HepG2 (cell line): ENCODE results near the gene VPS37B. TPM values are rescaled to one million over a fixed set of nuclear protein-coding genes. Genes with fewer than 3 reads are reported as not detected.

ENCODE experiments used
- ATAC-seq: fragments of 200-7000 bp; cut with Tn5 transposase; 3 replicates; pipeline ENCODE4 v1.9.1; 2020; ENCODE audit warnings: mild to moderate bottlenecking, moderate library complexity
- BruUV-seq: library from RNA; stranded (reverse); fragments of 400-500 nt; replicated peaks from 2 replicates; lab custom pipeline; 2021; lab: Mats Ljungman, UMichigan
- CTCF ChIA-PET: fragments of 300-600 bp; formaldehyde crosslinking; extraction: SDS; loops from one replicate; lab custom pipeline; 2021; ENCODE audit warnings: low total read pairs, inconsistent platforms, low intra/inter-chr PET ratio; lab: Yijun Ruan, JAX
- POLR2A ChIA-PET: fragments of 350-600 bp; sonication (Branson Sonifier 250); formaldehyde crosslinking; loops from one replicate; lab custom pipeline; 2020; ENCODE audit warnings: antibody characterized with exemption, inconsistent platforms; lab: Yijun Ruan, JAX
- DNase-seq: peaks from one replicate; pipeline ENCODE4 v3.0.0-alpha.2; 2015; ENCODE audit warnings: low spot score
- FAIRE-seq: peaks from 3 replicates; lab custom pipeline; 2011; peaks lifted over from hg19 to GRCh38; lab: Jason Lieb, UNC
- H2AFZ ChIP-seq: one replicate; pipeline ENCODE4 v1.6.1; 2011; ENCODE audit warnings: low read length, inconsistent platforms
- H3K27ac ChIP-seq: fragments of 300-600 bp; 3 replicates; pipeline ENCODE4 v1.8.0; 2011; ENCODE audit warnings: mixed run types, mild to moderate bottlenecking, mixed read lengths, low read length, inconsistent platforms; ENCODE audit not compliant: insufficient read depth; ENCODE audit errors: extremely low read length
- H3K27me3 ChIP-seq, 2 experiments: fragments of 200-600 bp in 1 of 2; 2 replicates in 1 of 2; 3 replicates in 1 of 2; pipeline versions ENCODE4 v1.6.0 to v1.8.0; 2011; ENCODE audit warnings: low read length in 2 of 2, mild to moderate bottlenecking in 2 of 2, moderate library complexity in 2 of 2, inconsistent platforms in 1 of 2; ENCODE audit not compliant: insufficient read depth in 2 of 2, control insufficient read depth in 1 of 2
- H3K36me3 ChIP-seq, 2 experiments: fragments of 200-600 bp in 1 of 2; replicated peaks in 1 of 2; 2 replicates in 1 of 2; 3 replicates in 1 of 2; pipeline versions ENCODE4 v1.5.1 to v1.8.0; 2011; ENCODE audit warnings: low read length in 2 of 2, inconsistent platforms in 1 of 2; ENCODE audit not compliant: insufficient read depth in 2 of 2, control insufficient read depth in 1 of 2
- H3K4me1 ChIP-seq: 2 replicates; pipeline ENCODE4 v1.5.1; 2012; ENCODE audit warnings: low read length, inconsistent platforms; ENCODE audit not compliant: insufficient read depth
- H3K4me2 ChIP-seq: 2 replicates; pipeline ENCODE4 v1.6.0; 2011; ENCODE audit warnings: low read depth, low read length, inconsistent platforms
- H3K4me3 ChIP-seq, 3 experiments: fragments of 200-600 bp in 1 of 3; sonication (generic), shearing (Covaris generic) in 1 of 3; replicated peaks in 1 of 3; 2 replicates each; pipeline ENCODE4 v1.5.1; 2011 to 2016; ENCODE audit warnings: low read length in 3 of 3, inconsistent platforms in 2 of 3, low read depth in 2 of 3, mild to moderate bottlenecking in 2 of 3, control low read depth in 1 of 3, mixed read lengths in 1 of 3; ENCODE audit not compliant: insufficient read depth in 1 of 3
- H3K79me2 ChIP-seq: one replicate; pipeline ENCODE4 v1.6.1; 2011; ENCODE audit warnings: low read length, inconsistent platforms; ENCODE audit not compliant: insufficient read depth
- H3K9ac ChIP-seq: 2 replicates; pipeline ENCODE4 v1.6.0; 2011; ENCODE audit warnings: mild to moderate bottlenecking, low read depth, low read length, inconsistent platforms; ENCODE audit not compliant: insufficient read depth
- H3K9me3 ChIP-seq: 2 replicates; pipeline ENCODE4 v1.5.1; 2012; ENCODE audit warnings: mild to moderate bottlenecking, low read length
- H4K20me1 ChIP-seq: 2 replicates; pipeline ENCODE4 v1.6.0; 2011; ENCODE audit warnings: inconsistent platforms, mild to moderate bottlenecking, low read length, moderate library complexity; ENCODE audit not compliant: insufficient read depth
- ERF ChIP-seq: IDR thresholded peaks from 2 replicates; pipeline ENCODE4 v1.6.1; 2018; ENCODE audit warnings: missing biosample characterization, missing genetic modification reagents
- ETV5 ChIP-seq: IDR thresholded peaks from 2 replicates; pipeline ENCODE4 v1.6.1; 2018; ENCODE audit warnings: missing biosample characterization, missing genetic modification reagents, inconsistent platforms, borderline replicate concordance
- FOSL2 ChIP-seq: sonication (generic); formaldehyde crosslinking; IDR thresholded peaks from 2 replicates; pipeline ENCODE4 v1.4.0; 2020; ENCODE audit warnings: missing genetic modification reagents
- FOXO1 ChIP-seq: sonication (generic); formaldehyde crosslinking; IDR thresholded peaks from 2 replicates; pipeline ENCODE4 v1.4.0; 2020; ENCODE audit warnings: missing genetic modification reagents
- MAZ ChIP-seq, 2 experiments: sonication (generic) in 1 of 2; formaldehyde crosslinking in 1 of 2; IDR thresholded peaks; 2 replicates each; pipeline versions ENCODE4 v1.5.0 to v1.6.1; 2012 to 2020; ENCODE audit warnings: low read depth in 2 of 2, mild to moderate bottlenecking in 2 of 2, borderline replicate concordance in 1 of 2, improper control_type of control experiment in 1 of 2, low read length in 1 of 2, missing genetic modification reagents in 1 of 2, moderate library complexity in 1 of 2
- MXI1 ChIP-seq: IDR thresholded peaks from 3 replicates; pipeline ENCODE4 v1.6.1; 2012; ENCODE audit warnings: low read depth, low read length, inconsistent platforms, borderline replicate concordance
- SALL1 ChIP-seq: sonication (generic); formaldehyde crosslinking; IDR thresholded peaks from 2 replicates; pipeline ENCODE4 v1.8.0; 2022; ENCODE audit warnings: mild to moderate bottlenecking, missing genetic modification reagents
- YY1 ChIP-seq: IDR thresholded peaks from 2 replicates; pipeline ENCODE4 v1.6.1; 2011; ENCODE audit warnings: low read length, low read depth, moderate library complexity, mild to moderate bottlenecking; ENCODE audit not compliant: insufficient read depth, insufficient replicate concordance
- ZFP36L1 ChIP-seq: sonication (generic); formaldehyde crosslinking; IDR thresholded peaks from 2 replicates; pipeline ENCODE4 v1.8.0; 2022; ENCODE audit warnings: mild to moderate bottlenecking, missing genetic modification reagents, moderate library complexity
- ZNF543 ChIP-seq: sonication (generic); formaldehyde crosslinking; IDR thresholded peaks from 2 replicates; pipeline ENCODE4 v1.4.0; 2020; ENCODE audit warnings: mild to moderate bottlenecking, missing genetic modification reagents
- ZNF879 ChIP-seq: sonication (generic); formaldehyde crosslinking; IDR thresholded peaks from 2 replicates; pipeline ENCODE4 v1.8.1; 2023; ENCODE audit warnings: missing genetic modification reagents
- ZSCAN9 ChIP-seq: IDR thresholded peaks from 2 replicates; pipeline ENCODE4 v1.6.1; 2016; ENCODE audit warnings: borderline replicate concordance
- WGBS: methylation state at CpG from one replicate; pipeline ENCODE4 v1.1.6; 2017; ENCODE audit warnings: low lambda C conversion rate; 5-methylcytosine and 5-hydroxymethylcytosine counted together
- in situ Hi-C: cut with HindIII; loops from 2 replicates; pipeline ENCODE4 v1.10.0; 2017; ENCODE audit warnings: low pct_unique_long_range_greater_than_20kb; ENCODE audit not compliant: extremely low pct_ligation_motif_present
- intact Hi-C: fragments of 100-400 bp; cut with micrococcal nuclease; formaldehyde crosslinking; loops from one replicate; pipeline ENCODE4 v1.10.0; 2022; ENCODE audit not compliant: unreplicated experiment
- polyA plus RNA-seq, 8 experiments: library from polyadenylated mRNA; depleted of rRNA in 3 of 8; stranded (reverse) in 7 of 8; unstranded in 1 of 8; fragments of >200 nt; fragmentation: Illumina TruSeq in 4 of 8; extraction: Trizol in 4 of 8; gene quantifications; 2 replicates each; pipeline versions ENCODE4 v1.2.1 to v1.2.3, GENCODE V29; 2011 to 2016; ENCODE audit warnings: low read depth in 4 of 8, missing spikeins in 1 of 8, mixed read lengths in 1 of 8; ENCODE audit not compliant: insufficient read depth in 1 of 8
- total RNA-seq, 5 experiments: library from RNA; depleted of rRNA; stranded (reverse); fragments of >200 nt; fragmentation: Illumina TruSeq; extraction: Trizol; gene quantifications; 2 replicates each; pipeline ENCODE4 v1.2.3, GENCODE V29; 2016; ENCODE audit warnings: low read depth in 1 of 5
- TF ChIP-seq, protein P1 (sequence below), 2 experiments: sonication (generic) in 1 of 2; formaldehyde crosslinking in 1 of 2; IDR thresholded peaks; 2 replicates each; pipeline versions ENCODE4 v1.4.0 to v1.6.1; 2016 to 2020; ENCODE audit warnings: borderline replicate concordance in 1 of 2, low read depth in 1 of 2, mild to moderate bottlenecking in 1 of 2, missing genetic modification reagents in 1 of 2
- TF ChIP-seq, protein P2 (sequence below), 2 experiments: sonication (generic) in 1 of 2; formaldehyde crosslinking in 1 of 2; IDR thresholded peaks; 2 replicates each; pipeline versions ENCODE4 v1.4.0 to v1.6.1; 2018 to 2020; ENCODE audit warnings: missing genetic modification reagents in 2 of 2, borderline replicate concordance in 1 of 2, low read depth in 1 of 2, mild to moderate bottlenecking in 1 of 2, missing biosample characterization in 1 of 2
- TF ChIP-seq, protein P3 (sequence below): sonication (generic); formaldehyde crosslinking; IDR thresholded peaks from 2 replicates; pipeline ENCODE4 v1.5.0; 2020; ENCODE audit warnings: missing genetic modification reagents

Gene VPS37B
- total and polyA plus RNA-seq, 2 of the 13 experiments (the other 11 are each of a cell fraction or from before 2014, with no cell fraction given) = 4.6 to 5.3 TPM

DNA sequence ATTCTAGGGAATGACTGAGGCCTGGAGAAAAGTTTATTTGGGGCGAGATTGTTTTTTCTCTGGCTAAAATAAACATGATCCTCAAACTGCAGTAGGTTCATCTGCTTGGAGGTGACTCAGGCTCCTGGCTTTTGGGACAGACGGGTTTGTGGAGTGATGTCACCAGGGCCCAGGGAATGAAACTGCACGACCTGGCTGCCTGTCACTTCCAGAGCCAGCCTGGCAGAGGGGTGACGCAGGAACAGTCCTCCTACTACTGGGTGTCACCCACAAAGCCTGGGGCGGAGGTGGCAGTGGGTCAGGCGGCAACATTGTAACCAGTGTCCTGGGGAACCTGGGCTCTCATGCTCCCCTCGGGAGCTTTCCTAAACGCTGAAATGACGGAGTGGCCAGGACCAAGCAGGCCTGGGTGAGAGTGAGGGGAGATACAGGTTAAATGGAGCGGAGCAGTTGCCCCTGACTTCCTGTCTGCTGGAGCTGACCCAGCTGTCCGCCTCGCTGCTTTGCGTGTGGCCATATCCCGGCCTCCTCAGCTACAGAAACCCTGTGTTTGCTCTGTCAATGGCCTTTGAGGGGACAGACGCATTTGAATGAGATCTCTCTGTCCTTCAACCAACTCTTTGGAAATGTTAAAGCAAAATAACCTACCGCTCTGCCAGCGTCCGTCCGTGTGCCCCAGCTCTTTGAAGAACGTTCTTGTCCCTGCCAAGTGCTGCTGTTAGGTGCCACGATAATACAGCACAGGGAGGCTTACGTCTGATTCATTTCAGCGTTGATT is 54.2 kb downstream of the VPS37B start:
- DNase-seq = peak; percentile 66
- no TSS peak for BruUV-seq
- H3K9me3 ChIP-seq = no peaks in the 10 kb centered on the region
- in situ Hi-C loops (no loop called here), intact Hi-C loops (loop anchor here (5.0 kb wide), 1 partner anchor 44 kb away; no protein-coding TSS in a partner anchor)
- ATAC-seq = peak; percentile 71
- CTCF ChIA-PET = no interaction called here
- no peaks in the 10 kb centered on the region for H3K36me3 ChIP-seq
- peaks cover 14% of the 10 kb centered on the region for H3K79me2 ChIP-seq
- 8% methylated on average over 20 of the region's 23 CpGs for WGBS
- no peaks in the 10 kb centered on the region; a peak in 1 of 5 replicates for H3K27me3 ChIP-seq
- H3K4me3 ChIP-seq = peak overlapping the region; percentile 32 to 58 (median 52)
- H2AFZ ChIP-seq = no peak overlapping the region
- POLR2A ChIA-PET = interaction anchor here (0.9 to 1.6 kb wide), 6 partner anchors 15 to 26 kb away, joined by 3 to 5 read pairs (median 4); no protein-coding TSS in a partner anchor
- peak overlapping the region; percentile 90 for H3K4me2 ChIP-seq
- FAIRE-seq = peak; percentile 76
- H3K27ac ChIP-seq = peak overlapping the region; percentile 37
- peaks cover 81% of the 10 kb centered on the region for H3K4me1 ChIP-seq
- peaks cover 8% of the 10 kb centered on the region; the same call in 1 of the 2 replicates for H4K20me1 ChIP-seq
- peak overlapping the region; percentile 44 for H3K9ac ChIP-seq
- TF ChIP-seq, protein P1, sequence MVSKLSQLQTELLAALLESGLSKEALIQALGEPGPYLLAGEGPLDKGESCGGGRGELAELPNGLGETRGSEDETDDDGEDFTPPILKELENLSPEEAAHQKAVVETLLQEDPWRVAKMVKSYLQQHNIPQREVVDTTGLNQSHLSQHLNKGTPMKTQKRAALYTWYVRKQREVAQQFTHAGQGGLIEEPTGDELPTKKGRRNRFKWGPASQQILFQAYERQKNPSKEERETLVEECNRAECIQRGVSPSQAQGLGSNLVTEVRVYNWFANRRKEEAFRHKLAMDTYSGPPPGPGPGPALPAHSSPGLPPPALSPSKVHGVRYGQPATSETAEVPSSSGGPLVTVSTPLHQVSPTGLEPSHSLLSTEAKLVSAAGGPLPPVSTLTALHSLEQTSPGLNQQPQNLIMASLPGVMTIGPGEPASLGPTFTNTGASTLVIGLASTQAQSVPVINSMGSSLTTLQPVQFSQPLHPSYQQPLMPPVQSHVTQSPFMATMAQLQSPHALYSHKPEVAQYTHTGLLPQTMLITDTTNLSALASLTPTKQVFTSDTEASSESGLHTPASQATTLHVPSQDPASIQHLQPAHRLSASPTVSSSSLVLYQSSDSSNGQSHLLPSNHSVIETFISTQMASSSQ (IDR thresholded peaks at IDR 0.05; ENCODE audit: low read depth) = no peak
- TF ChIP-seq, protein P1 (CRISPR knock-in tag; IDR thresholded peaks at IDR 0.05; ENCODE audit: borderline replicate concordance) = no peak; the same call in 1 of the 2 replicates
- TF ChIP-seq ETV5 (CRISPR knock-in tag) = peak; percentile 49; the same call in 1 of the 2 replicates
- peak; percentile 84 for TF ChIP-seq FOSL2 (CRISPR knock-in tag)
- TF ChIP-seq MAZ (IDR thresholded peaks at IDR 0.05; ENCODE audit: borderline replicate concordance, low read depth, low read length) = no peak
- no peak for TF ChIP-seq MAZ (CRISPR knock-in tag; IDR thresholded peaks at IDR 0.05; ENCODE audit: low read depth)
- TF ChIP-seq ZNF879 (CRISPR knock-in tag) = no peak
- no peak for TF ChIP-seq ZSCAN9 (CRISPR knock-in tag)
- no peak for TF ChIP-seq ZFP36L1
- TF ChIP-seq, protein P2, sequence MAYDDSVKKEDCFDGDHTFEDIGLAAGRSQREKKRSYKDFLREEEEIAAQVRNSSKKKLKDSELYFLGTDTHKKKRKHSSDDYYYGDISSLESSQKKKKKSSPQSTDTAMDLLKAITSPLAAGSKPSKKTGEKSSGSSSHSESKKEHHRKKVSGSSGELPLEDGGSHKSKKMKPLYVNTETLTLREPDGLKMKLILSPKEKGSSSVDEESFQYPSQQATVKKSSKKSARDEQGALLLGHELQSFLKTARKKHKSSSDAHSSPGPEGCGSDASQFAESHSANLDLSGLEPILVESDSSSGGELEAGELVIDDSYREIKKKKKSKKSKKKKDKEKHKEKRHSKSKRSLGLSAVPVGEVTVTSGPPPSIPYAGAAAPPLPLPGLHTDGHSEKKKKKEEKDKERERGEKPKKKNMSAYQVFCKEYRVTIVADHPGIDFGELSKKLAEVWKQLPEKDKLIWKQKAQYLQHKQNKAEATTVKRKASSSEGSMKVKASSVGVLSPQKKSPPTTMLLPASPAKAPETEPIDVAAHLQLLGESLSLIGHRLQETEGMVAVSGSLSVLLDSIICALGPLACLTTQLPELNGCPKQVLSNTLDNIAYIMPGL (CRISPR knock-in tag; IDR thresholded peaks at IDR 0.05; ENCODE audit: borderline replicate concordance in 1 of 2, low read depth in 1 of 2) = no peak
- TF ChIP-seq, protein P3, sequence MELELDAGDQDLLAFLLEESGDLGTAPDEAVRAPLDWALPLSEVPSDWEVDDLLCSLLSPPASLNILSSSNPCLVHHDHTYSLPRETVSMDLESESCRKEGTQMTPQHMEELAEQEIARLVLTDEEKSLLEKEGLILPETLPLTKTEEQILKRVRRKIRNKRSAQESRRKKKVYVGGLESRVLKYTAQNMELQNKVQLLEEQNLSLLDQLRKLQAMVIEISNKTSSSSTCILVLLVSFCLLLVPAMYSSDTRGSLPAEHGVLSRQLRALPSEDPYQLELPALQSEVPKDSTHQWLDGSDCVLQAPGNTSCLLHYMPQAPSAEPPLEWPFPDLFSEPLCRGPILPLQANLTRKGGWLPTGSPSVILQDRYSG (CRISPR knock-in tag) = no peak
- TF ChIP-seq YY1 = no peak
- TF ChIP-seq MXI1 = no peak
- TF ChIP-seq SALL1 (CRISPR knock-in tag) = peak; percentile 57
- TF ChIP-seq FOXO1 (CRISPR knock-in tag) = no peak
- TF ChIP-seq ERF (CRISPR knock-in tag) = 0 out of 2 replicates have a peak, but pooled peaks have one; percentile 15
- no peak for TF ChIP-seq ZNF543 (CRISPR knock-in tag)
